HEK293 (cell line): ENCODE measurements around the gene ARFGAP1.

ENCODE experiments used
- CTCF ChIA-PET: fragments of 350-600 bp; formaldehyde crosslinking; extraction: SDS; loops from one replicate; lab custom pipeline; 2021; ENCODE audit warnings: antibody characterized with exemption; lab: Yijun Ruan, JAX
- POLR2A ChIA-PET: fragments of 300-600 bp; formaldehyde crosslinking; extraction: SDS; loops from one replicate; lab custom pipeline; 2020; ENCODE audit warnings: antibody characterized with exemption, inconsistent platforms; lab: Yijun Ruan, JAX
- H3K27ac ChIP-seq: fragments of 200-500 bp; sonication (Bioruptor generic); 2 replicates; pipeline ENCODE4 v1.5.1; 2014; ENCODE audit warnings: low read depth, low read length, control low read depth, inconsistent platforms; ENCODE audit errors: extremely low read depth
- H3K36me3 ChIP-seq, 2 experiments: fragments of 200-500 bp in 1 of 2; sonication (Bioruptor generic) in 1 of 2; 1 replicate in 1 of 2; 2 replicates in 1 of 2; pipeline ENCODE4 v1.5.1; 2014 to 2017; ENCODE audit warnings: inconsistent platforms in 2 of 2, low read length in 2 of 2; ENCODE audit not compliant: control insufficient read depth in 2 of 2, insufficient read depth in 1 of 2
- H3K4me1 ChIP-seq: fragments of 200-500 bp; sonication (Bioruptor generic); 2 replicates; pipeline ENCODE4 v1.5.1; 2014; ENCODE audit warnings: mild to moderate bottlenecking, low read length, inconsistent platforms; ENCODE audit not compliant: control insufficient read depth, insufficient read depth
- H3K4me3 ChIP-seq: 2 replicates; pipeline ENCODE4 v1.5.1; 2011; ENCODE audit warnings: low read depth, mild to moderate bottlenecking, control low read depth, low read length, moderate library complexity
- H3K9me3 ChIP-seq: fragments of 200-500 bp; sonication (Bioruptor generic); 2 replicates; pipeline ENCODE4 v1.5.1; 2014; ENCODE audit warnings: low read depth, low read length, inconsistent platforms; ENCODE audit not compliant: control insufficient read depth, insufficient read depth
- EGR2 ChIP-seq: fragments of 450-650 bp; formaldehyde crosslinking; IDR thresholded peaks from 2 replicates; pipeline ENCODE4 v1.5.1; 2016; ENCODE audit warnings: low read depth, missing biosample characterization, missing genetic modification characterization
- HOXC10 ChIP-seq: sonication (generic); formaldehyde crosslinking; IDR thresholded peaks from 2 replicates; pipeline ENCODE4 v1.8.1; 2023; ENCODE audit warnings: mild to moderate bottlenecking, missing genetic modification reagents
- MEIS1 ChIP-seq: sonication (generic); formaldehyde crosslinking; IDR thresholded peaks from 2 replicates; pipeline ENCODE4 v1.8.1; 2022; ENCODE audit warnings: missing genetic modification reagents, mild to moderate bottlenecking, borderline replicate concordance
- OSR2 ChIP-seq: fragments of 450-650 bp; formaldehyde crosslinking; IDR thresholded peaks from 2 replicates; pipeline ENCODE4 v1.5.1; 2016; ENCODE audit warnings: missing biosample characterization, missing genetic modification characterization
- REPIN1 ChIP-seq: fragments of 450-650 bp; formaldehyde crosslinking; IDR thresholded peaks from 2 replicates; pipeline ENCODE4 v1.5.1; 2017; ENCODE audit warnings: missing biosample characterization, missing genetic modification characterization, low read depth
- ZBTB1 ChIP-seq: fragments of 450-650 bp; formaldehyde crosslinking; IDR thresholded peaks from 2 replicates; pipeline ENCODE4 v1.5.1; 2016; ENCODE audit warnings: missing biosample characterization, missing genetic modification characterization
- ZBTB20 ChIP-seq: fragments of 450-650 bp; formaldehyde crosslinking; IDR thresholded peaks from 2 replicates; pipeline ENCODE4 v1.5.1; 2016; ENCODE audit warnings: missing biosample characterization, missing genetic modification characterization
- ZBTB44 ChIP-seq: fragments of 450-650 bp; IDR thresholded peaks from 2 replicates; pipeline ENCODE4 v1.5.1; 2018; ENCODE audit warnings: missing biosample characterization, mild to moderate bottlenecking, missing genetic modification characterization
- ZNF121 ChIP-seq: fragments of 450-650 bp; formaldehyde crosslinking; IDR thresholded peaks from 2 replicates; pipeline ENCODE4 v1.5.1; 2016; ENCODE audit warnings: missing biosample characterization, missing genetic modification characterization
- ZNF133 ChIP-seq: fragments of 450-650 bp; formaldehyde crosslinking; IDR thresholded peaks from 2 replicates; pipeline ENCODE4 v1.5.1; 2016; ENCODE audit warnings: missing biosample characterization, missing genetic modification characterization
- ZNF138 ChIP-seq: fragments of 450-650 bp; formaldehyde crosslinking; IDR thresholded peaks from 2 replicates; pipeline ENCODE4 v1.5.1; 2016; ENCODE audit warnings: missing biosample characterization, missing genetic modification characterization, borderline replicate concordance
- ZNF146 ChIP-seq: fragments of 450-650 bp; formaldehyde crosslinking; IDR thresholded peaks from 2 replicates; pipeline ENCODE4 v1.5.1; 2016; ENCODE audit warnings: missing biosample characterization, missing genetic modification characterization
- ZNF184 ChIP-seq: fragments of 450-650 bp; IDR thresholded peaks from 2 replicates; pipeline ENCODE4 v1.5.1; 2018; ENCODE audit warnings: missing biosample characterization, mild to moderate bottlenecking, missing genetic modification characterization
- ZNF335 ChIP-seq: fragments of 450-650 bp; formaldehyde crosslinking; conservative IDR thresholded peaks from 2 replicates; pipeline ENCODE4 v1.5.1; 2016; ENCODE audit warnings: missing biosample characterization, missing genetic modification characterization
- ZNF354C ChIP-seq: fragments of 450-650 bp; formaldehyde crosslinking; IDR thresholded peaks from 2 replicates; pipeline ENCODE4 v1.5.1; 2016; ENCODE audit warnings: missing biosample characterization, missing genetic modification characterization, low read depth, borderline replicate concordance
- ZNF366 ChIP-seq: fragments of 450-650 bp; formaldehyde crosslinking; conservative IDR thresholded peaks from 2 replicates; pipeline ENCODE4 v1.5.1; 2016; ENCODE audit warnings: missing biosample characterization, missing genetic modification characterization
- ZNF561 ChIP-seq: fragments of 450-650 bp; IDR thresholded peaks from 2 replicates; pipeline ENCODE4 v1.5.1; 2018; ENCODE audit warnings: missing biosample characterization, missing genetic modification characterization, borderline replicate concordance
- ZNF585B ChIP-seq: fragments of 450-650 bp; formaldehyde crosslinking; IDR thresholded peaks from 2 replicates; pipeline ENCODE4 v1.5.1; 2016; ENCODE audit warnings: missing biosample characterization, missing genetic modification characterization
- ZNF624 ChIP-seq: fragments of 450-650 bp; formaldehyde crosslinking; IDR thresholded peaks from 2 replicates; pipeline ENCODE4 v1.5.1; 2017; ENCODE audit warnings: missing biosample characterization, missing genetic modification characterization
- ZNF791 ChIP-seq: fragments of 450-650 bp; formaldehyde crosslinking; IDR thresholded peaks from 2 replicates; pipeline ENCODE4 v1.5.1; 2016; ENCODE audit warnings: missing biosample characterization, missing genetic modification characterization
- ZSCAN16 ChIP-seq: fragments of 450-650 bp; formaldehyde crosslinking; IDR thresholded peaks from 2 replicates; pipeline ENCODE4 v1.5.1; 2016; ENCODE audit warnings: missing biosample characterization, missing genetic modification characterization
- ZSCAN18 ChIP-seq: fragments of 450-650 bp; formaldehyde crosslinking; IDR thresholded peaks from 2 replicates; pipeline ENCODE4 v1.5.1; 2016; ENCODE audit warnings: missing biosample characterization, missing genetic modification characterization
- ZXDB ChIP-seq: fragments of 450-650 bp; formaldehyde crosslinking; IDR thresholded peaks from 2 replicates; pipeline ENCODE4 v1.5.1; 2016; ENCODE audit warnings: missing biosample characterization, missing genetic modification characterization
- TF ChIP-seq, protein P1 (sequence below): fragments of 450-650 bp; formaldehyde crosslinking; IDR thresholded peaks from 2 replicates; pipeline ENCODE4 v1.5.1; 2016; ENCODE audit warnings: missing biosample characterization, missing genetic modification characterization
- TF ChIP-seq, protein P2 (sequence below): fragments of 450-650 bp; formaldehyde crosslinking; IDR thresholded peaks from 2 replicates; pipeline ENCODE4 v1.5.1; 2016; ENCODE audit warnings: missing biosample characterization, missing genetic modification characterization, low read depth
- TF ChIP-seq, protein P3 (sequence below): fragments of 450-650 bp; formaldehyde crosslinking; IDR thresholded peaks from 2 replicates; pipeline ENCODE4 v1.5.1; 2016; ENCODE audit warnings: missing biosample characterization, missing genetic modification characterization, borderline replicate concordance

The ARFGAP1 gene

GRCh38 chr20:63282946-63283345 lies 10.3 kb downstream of the ARFGAP1 start:
- Histone ChIP-seq H3K27ac (no peak overlapping the region), H3K4me3 (no peak overlapping the region), H3K9me3 (no peaks in the 10 kb centered on the region), H3K4me1 (no peaks in the 10 kb centered on the region), H3K36me3 (peaks cover 10 to 95% of the 10 kb centered on the region in 2 experiments; a peak in 2 of 3 replicates)
- CTCF ChIA-PET = interaction anchor here (4.1 kb wide), 1 partner anchor 58 kb away, joined by 37 read pairs; no protein-coding TSS in a partner anchor
- POLR2A ChIA-PET = no interaction called here
- no peak for TF ChIP-seq ZNF133 (tag by site-specific recombination)
- no peak for TF ChIP-seq ZNF121 (tag by site-specific recombination)
- TF ChIP-seq ZNF138 (tag by site-specific recombination) = no peak
- TF ChIP-seq, protein P1, sequence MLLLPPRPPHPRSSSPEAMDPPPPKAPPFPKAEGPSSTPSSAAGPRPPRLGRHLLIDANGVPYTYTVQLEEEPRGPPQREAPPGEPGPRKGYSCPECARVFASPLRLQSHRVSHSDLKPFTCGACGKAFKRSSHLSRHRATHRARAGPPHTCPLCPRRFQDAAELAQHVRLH (tag by site-specific recombination) = no peak
- no peak for TF ChIP-seq ZXDB
- no peak for TF ChIP-seq ZNF335 (tag by site-specific recombination)
- no peak for TF ChIP-seq ZNF624
- no peak for TF ChIP-seq ZBTB44 (tag by site-specific recombination)
- TF ChIP-seq OSR2 (tag by site-specific recombination) = no peak
- no peak for TF ChIP-seq EGR2 (tag by site-specific recombination)
- TF ChIP-seq ZNF146 = no peak

DNA sequence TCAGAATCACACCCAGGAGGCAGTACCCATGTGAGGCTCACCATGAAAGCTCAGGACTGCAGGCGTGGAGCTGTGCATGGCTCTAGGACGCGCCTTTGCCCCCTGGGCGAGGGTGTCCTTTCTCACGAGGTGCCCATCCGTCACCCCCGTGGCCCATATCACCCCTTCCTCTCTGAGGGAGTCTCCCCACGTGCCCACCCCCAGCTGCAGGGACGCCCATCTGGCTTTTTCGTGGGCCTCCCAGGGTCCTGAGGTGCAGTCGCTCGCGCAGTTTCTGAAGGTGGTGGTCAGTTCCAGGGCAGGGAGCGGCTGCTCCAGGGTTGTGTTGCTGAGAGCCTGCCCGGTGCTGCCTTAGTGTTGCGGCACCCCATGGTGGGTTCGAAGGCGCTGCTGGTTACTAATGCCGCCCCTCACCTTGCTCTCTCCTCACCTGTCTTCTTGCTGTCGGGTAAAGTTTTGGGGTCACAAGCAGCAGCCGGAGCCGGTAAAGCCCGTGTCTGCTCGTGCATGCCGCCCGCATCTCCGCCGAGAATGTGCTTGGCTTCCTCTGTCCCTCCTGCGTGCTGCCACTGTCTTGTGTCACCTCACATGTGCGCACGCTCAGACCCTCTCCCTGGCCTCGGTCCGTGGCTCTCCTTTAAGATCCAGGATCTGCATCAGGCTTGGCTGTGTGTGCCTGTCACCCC lies 10.9 kb downstream of the ARFGAP1 start:
- no peaks in the 10 kb centered on the region for H3K9me3 ChIP-seq
- H3K4me1 ChIP-seq = no peaks in the 10 kb centered on the region
- H3K27ac ChIP-seq = no peak overlapping the region
- ChIA-PET POLR2A (no interaction called here), CTCF (interaction anchor here (0.7 kb wide), 1 partner anchor 275 kb away, joined by 5 read pairs; no protein-coding TSS in a partner anchor)
- TF ChIP-seq ZNF335 (tag by site-specific recombination) = no peak
- TF ChIP-seq ZNF366 (tag by site-specific recombination) = no peak
- peaks cover 10 to 95% of the 10 kb centered on the region in 2 experiments; a peak in 2 of 3 replicates for H3K36me3 ChIP-seq
- no peak overlapping the region for H3K4me3 ChIP-seq

DNA sequence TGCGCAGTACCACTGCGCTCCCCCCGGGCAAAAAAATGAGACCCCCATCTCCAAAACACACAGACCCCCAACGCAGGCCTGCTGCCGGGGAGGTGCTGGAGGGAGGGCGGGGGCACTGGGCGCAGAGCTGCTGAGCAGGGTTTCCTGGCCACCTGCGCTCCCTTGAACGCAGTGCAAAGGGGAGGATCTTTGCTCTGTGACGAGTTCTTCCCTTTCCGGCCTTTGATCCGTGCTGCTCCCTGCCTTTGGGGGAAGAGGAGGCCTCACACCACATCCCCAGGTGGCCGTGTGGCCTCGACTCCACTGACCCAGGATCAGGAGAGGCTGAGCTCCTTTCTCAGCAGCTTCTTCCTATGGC lies 11.4 kb downstream of the ARFGAP1 start:
- Histone ChIP-seq H3K27ac (no peak overlapping the region), H3K4me1 (no peaks in the 10 kb centered on the region), H3K36me3 (peaks cover 9 to 95% of the 10 kb centered on the region in 2 experiments; a peak in 2 of 3 replicates), H3K4me3 (no peak overlapping the region), H3K9me3 (no peaks in the 10 kb centered on the region)
- ChIA-PET CTCF (interaction anchor here (0.7 to 1.5 kb wide), 2 partner anchors 61 to 275 kb away, joined by 4 to 5 read pairs; no protein-coding TSS in a partner anchor), POLR2A (no interaction called here)
- TF ChIP-seq ZNF184 (tag by site-specific recombination) (no peak), ZNF791 (no peak), MEIS1 (CRISPR knock-in tag) (no peak), HOXC10 (no peak), REPIN1 (tag by site-specific recombination) (no peak), ZNF585B (tag by site-specific recombination) (no peak), ZBTB20 (no peak), ZSCAN18 (tag by site-specific recombination) (no peak), ZNF561 (no peak), ZNF354C (tag by site-specific recombination) (no peak), ZBTB1 (tag by site-specific recombination) (no peak), ZSCAN16 (tag by site-specific recombination) (no peak)
- TF ChIP-seq, protein P2, sequence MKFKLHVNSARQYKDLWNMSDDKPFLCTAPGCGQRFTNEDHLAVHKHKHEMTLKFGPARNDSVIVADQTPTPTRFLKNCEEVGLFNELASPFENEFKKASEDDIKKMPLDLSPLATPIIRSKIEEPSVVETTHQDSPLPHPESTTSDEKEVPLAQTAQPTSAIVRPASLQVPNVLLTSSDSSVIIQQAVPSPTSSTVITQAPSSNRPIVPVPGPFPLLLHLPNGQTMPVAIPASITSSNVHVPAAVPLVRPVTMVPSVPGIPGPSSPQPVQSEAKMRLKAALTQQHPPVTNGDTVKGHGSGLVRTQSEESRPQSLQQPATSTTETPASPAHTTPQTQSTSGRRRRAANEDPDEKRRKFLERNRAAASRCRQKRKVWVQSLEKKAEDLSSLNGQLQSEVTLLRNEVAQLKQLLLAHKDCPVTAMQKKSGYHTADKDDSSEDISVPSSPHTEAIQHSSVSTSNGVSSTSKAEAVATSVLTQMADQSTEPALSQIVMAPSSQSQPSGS (tag by site-specific recombination) = no peak
- TF ChIP-seq, protein P3, sequence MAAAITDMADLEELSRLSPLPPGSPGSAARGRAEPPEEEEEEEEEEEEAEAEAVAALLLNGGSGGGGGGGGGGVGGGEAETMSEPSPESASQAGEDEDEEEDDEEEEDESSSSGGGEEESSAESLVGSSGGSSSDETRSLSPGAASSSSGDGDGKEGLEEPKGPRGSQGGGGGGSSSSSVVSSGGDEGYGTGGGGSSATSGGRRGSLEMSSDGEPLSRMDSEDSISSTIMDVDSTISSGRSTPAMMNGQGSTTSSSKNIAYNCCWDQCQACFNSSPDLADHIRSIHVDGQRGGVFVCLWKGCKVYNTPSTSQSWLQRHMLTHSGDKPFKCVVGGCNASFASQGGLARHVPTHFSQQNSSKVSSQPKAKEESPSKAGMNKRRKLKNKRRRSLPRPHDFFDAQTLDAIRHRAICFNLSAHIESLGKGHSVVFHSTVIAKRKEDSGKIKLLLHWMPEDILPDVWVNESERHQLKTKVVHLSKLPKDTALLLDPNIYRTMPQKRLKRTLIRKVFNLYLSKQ (tag by site-specific recombination) = no peak
